ENCODE data around the gene SIGLEC5.

The SIGLEC5 gene

DNA sequence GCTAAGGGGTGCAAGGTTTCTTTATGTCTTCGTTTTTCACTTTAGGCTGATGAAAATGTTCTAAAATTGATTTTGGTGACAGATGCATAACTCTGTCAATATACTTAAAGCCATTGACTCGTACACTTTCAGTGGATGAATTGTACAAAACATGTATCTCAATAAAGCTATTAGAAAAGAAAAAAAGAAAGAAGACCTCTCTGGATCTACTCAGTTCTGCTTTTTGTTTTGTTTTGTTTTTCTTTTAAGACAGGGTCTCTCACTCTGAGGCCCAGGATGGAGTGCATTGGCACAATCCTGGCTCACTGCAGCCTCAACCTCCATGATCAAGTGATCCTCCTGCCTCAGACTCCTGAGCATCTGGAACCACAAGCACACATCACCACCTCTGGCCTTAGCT, 3.5 kb downstream of the SIGLEC5 start:
- TF ChIP-seq ZFX (IDR thresholded peaks at IDR 0.05): no peak
- TF ChIP-seq, protein P1, sequence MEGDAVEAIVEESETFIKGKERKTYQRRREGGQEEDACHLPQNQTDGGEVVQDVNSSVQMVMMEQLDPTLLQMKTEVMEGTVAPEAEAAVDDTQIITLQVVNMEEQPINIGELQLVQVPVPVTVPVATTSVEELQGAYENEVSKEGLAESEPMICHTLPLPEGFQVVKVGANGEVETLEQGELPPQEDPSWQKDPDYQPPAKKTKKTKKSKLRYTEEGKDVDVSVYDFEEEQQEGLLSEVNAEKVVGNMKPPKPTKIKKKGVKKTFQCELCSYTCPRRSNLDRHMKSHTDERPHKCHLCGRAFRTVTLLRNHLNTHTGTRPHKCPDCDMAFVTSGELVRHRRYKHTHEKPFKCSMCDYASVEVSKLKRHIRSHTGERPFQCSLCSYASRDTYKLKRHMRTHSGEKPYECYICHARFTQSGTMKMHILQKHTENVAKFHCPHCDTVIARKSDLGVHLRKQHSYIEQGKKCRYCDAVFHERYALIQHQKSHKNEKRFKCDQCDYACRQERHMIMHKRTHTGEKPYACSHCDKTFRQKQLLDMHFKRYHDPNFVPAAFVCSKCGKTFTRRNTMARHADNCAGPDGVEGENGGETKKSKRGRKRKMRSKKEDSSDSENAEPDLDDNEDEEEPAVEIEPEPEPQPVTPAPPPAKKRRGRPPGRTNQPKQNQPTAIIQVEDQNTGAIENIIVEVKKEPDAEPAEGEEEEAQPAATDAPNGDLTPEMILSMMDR (conservative IDR thresholded peaks at IDR 0.05): no peak
- H3K27ac ChIP-seq: no peak overlapping the region

DNA sequence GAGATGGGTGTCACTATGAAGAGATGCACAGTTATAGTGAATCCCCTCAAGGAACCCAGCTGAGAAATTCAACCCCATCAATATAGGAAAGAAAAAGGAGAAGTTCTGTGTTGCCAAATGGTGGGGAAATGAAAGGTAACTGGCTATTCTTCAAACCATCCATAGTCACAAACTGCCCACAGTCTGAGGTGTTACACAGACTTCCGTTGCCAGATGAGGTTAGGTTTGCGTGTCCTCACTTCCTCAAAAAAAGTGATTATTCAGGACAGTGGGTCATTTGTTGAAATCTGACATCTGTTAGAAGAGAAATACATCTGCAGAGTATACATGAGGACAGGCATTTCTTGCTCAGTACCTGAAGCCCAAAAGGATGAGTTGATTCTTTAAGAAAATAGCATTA, 9.0 kb downstream of the SIGLEC5 start:
- no peak for TF ChIP-seq ZFX (IDR thresholded peaks at IDR 0.05)
- TF ChIP-seq, protein P1 (conservative IDR thresholded peaks at IDR 0.05): no peak
- no peak overlapping the region for H3K27ac ChIP-seq

DNA sequence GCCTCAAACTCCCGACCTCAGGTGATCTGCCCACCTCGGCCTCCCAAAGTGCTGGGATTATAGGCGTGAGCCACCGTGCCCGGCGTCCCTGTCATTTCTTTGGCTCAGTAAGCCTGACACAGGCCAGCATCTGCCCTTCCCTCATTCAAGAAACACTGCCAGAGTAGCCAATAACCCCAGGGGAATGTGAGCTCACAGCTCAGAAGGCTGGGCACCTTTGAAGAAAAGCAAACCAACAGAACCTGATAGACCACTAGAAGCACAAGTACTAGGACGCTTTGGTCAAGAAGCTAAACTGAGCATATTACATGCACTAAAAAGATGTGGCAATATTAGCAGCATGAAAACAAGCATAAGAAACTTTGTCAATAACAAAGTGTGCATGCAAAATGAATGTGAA, 14.2 kb downstream of the SIGLEC5 start:
- TF ChIP-seq, protein P1 (conservative IDR thresholded peaks at IDR 0.05): no peak
- H3K27ac ChIP-seq: no peak overlapping the region

DNA sequence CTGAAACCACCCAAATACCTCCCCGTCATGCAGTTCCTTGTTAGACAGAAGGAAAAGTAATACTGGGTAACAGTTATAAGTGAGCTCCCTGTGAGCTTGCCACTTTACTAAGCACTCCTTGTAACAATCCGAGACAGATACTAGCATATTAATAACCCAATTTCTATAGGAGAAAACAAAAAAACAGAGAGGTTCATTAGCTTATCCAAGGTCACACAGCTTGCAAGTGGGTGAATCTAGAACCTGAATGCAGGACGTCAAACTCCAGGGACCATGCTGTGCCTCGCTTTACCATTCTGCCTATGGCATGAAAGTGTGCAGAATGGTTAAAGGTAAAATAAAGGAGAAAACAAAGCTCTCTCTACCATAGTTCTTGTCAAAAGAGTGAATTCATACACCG, 15.4 kb downstream of the SIGLEC5 start:
- H3K27ac ChIP-seq: no peak overlapping the region
- TF ChIP-seq, protein P1 (conservative IDR thresholded peaks at IDR 0.05): no peak
- no peak for TF ChIP-seq ZFX (IDR thresholded peaks at IDR 0.05)

DNA sequence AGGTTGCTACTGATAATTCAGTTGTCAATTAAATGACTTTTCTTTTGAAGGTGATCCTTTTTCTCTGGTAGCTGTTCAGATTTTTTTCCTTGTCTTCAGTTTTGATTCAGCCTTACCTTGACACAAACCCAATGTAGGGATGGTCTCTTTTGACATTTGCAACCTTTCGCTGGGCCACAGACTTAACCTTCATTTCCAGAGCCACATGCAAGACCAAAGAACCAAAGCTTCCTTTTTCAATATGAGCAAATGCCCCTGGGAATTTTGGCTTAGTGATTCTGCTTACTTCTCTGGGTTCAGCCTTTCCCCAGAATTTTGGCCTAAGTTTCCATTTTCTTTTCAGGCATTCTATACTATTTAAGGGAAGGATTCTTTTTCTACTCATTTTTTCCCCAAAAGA, 19.6 kb downstream of the SIGLEC5 start:
- no peak overlapping the region for H3K27ac ChIP-seq
- TF ChIP-seq, protein P1 (conservative IDR thresholded peaks at IDR 0.05): no peak
- TF ChIP-seq ZFX (IDR thresholded peaks at IDR 0.05): no peak

DNA sequence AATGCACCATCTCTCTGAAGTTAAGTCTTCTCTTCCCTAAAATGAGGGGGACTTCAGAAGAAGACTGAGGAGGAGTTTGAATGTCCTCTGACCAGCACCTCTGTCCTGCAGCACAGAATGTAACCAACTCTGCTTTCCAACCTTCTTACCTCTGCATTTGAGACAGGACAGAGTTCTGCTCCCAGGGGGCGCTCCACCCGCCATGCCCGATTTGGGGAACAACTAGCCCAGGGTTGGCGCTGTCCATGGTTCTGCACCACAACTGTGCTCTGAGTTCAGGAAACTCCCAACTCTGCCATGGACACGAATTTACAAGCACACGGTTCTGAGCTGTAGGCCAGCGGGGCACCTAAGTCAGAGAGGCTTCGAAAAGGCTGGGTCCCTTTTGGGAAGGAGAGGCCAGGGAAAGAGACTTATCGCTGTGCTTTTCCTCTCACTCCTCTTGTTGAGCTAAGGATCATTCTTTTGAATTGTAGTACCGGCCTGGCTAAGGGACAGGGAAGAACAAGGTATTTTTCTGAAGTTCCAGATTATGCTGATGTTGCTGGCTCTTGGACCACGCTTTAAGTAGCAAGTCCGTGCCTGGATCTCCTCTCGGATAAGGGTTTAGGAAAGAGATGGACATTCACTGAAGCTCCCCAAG, 22.2 kb downstream of the SIGLEC5 start:
- TF ChIP-seq ZFX (IDR thresholded peaks at IDR 0.05): no peak
- TF ChIP-seq, protein P1 (conservative IDR thresholded peaks at IDR 0.05): peak; percentile 92
- no peak overlapping the region for H3K27ac ChIP-seq

DNA sequence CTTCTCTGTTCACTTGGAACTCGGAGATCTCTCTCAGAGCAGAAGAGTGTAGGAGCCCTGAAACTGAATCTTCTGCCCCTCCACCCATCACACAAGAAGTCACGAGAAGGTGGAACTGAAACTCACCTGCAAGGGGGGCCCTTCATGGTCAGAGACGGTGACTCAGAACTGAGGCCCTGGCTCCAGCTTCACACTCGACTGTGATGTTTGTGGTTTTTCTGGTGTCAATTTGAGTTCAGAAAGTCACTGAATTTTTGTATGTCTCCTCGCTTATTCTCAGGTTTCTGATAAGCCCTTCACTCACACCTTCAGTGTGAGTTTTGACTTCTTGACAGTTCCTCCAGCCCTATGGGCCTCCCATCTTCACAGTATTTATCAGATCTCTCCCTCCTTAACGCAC, 23.1 kb downstream of the SIGLEC5 start:
- TF ChIP-seq ZFX (IDR thresholded peaks at IDR 0.05): no peak
- TF ChIP-seq, protein P1 (conservative IDR thresholded peaks at IDR 0.05): no peak
- no peak overlapping the region for H3K27ac ChIP-seq

All from C4-2B (cell line).